ENCODE results near the gene OPRM1.

The OPRM1 gene

GRCh38 chr6:154080461-154081189 lies 41.6 kb downstream of the OPRM1 start:
- no peak for DNase-seq (ENCODE audit: low read depth in 2 of 2)

GRCh38 chr6:154086510-154086909 lies 47.5 kb downstream of the OPRM1 start:
- DNase-seq (ENCODE audit: low read depth in 2 of 2): no peak

DNA sequence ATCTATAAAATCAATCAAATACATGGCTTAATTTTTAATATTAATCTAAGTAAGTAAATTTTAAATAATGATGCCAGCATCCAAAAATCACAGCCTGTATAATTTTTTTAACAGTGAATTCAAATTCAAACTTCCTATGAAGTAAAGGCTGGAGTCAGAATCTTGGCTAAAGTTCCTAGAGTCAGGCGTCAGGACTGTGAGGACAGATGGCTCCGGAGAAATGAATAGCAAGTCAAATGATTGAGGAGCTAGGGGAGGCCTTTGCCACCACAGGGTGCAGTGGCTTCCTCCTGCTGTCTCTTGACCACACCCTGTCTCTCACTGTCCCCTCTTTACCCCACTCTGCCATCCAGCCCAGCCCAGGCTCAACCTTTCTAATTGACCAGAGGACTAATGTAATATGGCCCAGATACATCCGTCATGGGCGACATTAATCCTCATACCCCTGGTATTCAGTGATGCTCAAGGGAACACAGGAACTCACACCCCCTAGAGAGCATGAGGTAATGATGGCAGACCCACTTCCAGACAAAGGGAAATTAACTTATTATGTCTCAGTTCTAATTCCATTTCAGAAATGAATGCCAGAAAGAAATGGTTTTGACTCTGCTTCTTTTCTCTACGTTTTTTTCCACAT lies 53.4 kb downstream of the OPRM1 start:
- no peak for DNase-seq (ENCODE audit: low read depth in 2 of 2)

GRCh38 chr6:154093231-154094044 lies 54.4 kb downstream of the OPRM1 start:
- no peak for DNase-seq (ENCODE audit: low read depth in 2 of 2)

- no peak for DNase-seq (ENCODE audit: low read depth in 2 of 2)
Observed at GRCh38 chr6:154095571-154095970, 56.5 kb downstream of the OPRM1 start.

DNA sequence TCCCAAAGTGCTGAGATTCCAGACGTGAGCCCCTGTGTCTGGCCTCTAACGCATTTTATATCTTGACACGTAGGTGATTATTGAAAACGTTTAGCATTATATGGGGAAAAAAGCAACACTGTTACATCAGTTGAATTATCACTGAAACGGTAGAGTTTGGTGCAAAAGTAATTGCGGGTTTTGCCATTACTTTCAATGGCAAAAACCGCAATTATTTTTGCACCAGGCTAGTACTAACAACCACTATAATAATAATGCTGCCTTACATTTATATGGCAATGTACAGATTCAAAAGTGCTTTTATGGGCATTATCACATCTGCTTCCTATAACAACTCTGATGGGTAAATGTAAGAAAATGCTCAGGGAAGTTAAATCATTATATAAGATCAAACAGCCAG lies 57.3 kb downstream of the OPRM1 start:
- DNase-seq (ENCODE audit: low read depth in 2 of 2): no peak

DNA sequence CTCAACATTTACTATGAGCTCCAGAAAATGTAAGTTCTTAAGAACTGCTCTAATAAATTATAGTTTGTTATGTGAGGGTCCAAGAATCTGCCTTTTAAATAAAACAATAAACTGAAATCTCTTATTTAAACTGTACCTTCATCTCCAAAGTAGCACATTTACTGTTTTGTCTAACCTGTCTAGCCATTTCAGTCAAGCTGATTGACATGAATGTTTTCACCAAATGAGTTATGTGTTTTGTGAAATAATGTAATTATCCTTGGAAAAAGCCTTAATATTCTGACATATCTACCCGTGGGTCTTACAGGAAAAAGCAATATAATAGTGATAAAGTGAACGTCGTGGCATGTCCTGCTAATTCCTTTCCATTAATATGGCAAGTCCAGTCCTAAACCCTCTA lies 57.8 kb downstream of the OPRM1 start:
- no peak for DNase-seq (ENCODE audit: low read depth in 2 of 2)

- DNase-seq (ENCODE audit: low read depth in 2 of 2): no peak
Observed at GRCh38 chr6:154099211-154099610, 60.2 kb downstream of the OPRM1 start.

DNA sequence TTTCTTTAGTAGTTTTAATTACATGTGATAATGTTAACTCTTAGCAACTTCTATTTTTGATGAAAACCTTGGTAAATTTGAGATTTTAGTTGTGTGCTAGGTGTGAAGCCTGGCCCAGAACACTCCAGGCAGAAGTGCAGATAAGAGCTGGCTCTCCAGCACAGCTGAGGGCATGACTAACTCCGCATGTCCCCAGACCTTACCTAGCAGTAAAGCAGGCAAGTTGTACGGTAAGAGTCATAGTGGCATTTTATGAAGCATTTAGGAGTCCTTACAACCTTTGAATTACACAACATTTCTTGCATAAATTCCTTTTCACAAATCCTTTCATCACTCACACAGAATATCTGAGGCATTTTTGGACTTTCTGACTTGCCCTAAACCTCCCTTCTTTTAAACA lies 67.2 kb downstream of the OPRM1 start:
- DNase-seq (ENCODE audit: low read depth in 2 of 2): no peak

DNA sequence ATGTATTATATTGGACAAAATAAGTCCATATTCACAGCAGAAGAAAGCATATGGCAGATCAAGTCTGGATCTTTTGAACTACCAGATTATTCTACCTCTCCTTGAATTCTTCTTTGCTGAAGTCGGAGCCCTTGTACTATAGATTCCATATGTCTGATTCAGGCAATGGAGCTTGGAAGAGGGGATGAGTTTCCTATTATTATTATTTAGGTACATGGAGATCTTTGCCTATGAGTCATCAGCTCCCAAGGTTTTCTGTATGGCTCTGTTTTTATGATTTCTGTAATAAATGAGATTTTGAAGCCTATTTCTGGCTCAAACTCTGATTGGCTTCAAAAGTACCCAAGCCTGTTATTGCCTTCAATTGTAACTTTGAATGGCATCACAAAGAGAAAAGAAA lies 72.0 kb downstream of the OPRM1 start:
- no peak for DNase-seq (ENCODE audit: low read depth in 2 of 2)

GRCh38 chr6:154112181-154112809 lies 73.3 kb downstream of the OPRM1 start:
- no peak for DNase-seq (ENCODE audit: low read depth in 2 of 2)

DNA sequence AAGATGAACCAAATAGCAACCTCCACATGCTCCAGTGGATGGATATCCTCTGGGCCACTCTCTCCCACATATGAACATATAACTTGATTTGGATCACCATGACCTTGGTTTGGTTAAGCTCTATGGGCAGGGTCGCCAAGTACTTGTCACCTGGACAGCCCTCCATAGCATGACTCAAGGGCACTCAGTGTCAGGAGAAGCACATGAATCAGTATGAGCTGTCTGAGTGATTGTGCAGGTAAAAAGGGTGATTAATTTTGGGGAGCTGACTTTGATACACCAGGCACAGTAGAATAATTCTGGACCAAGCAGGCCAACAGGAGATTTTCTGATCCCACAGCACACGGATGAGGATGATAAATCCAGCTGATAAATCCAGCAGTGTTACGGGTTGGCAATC lies 74.4 kb downstream of the OPRM1 start:
- DNase-seq (ENCODE audit: low read depth in 2 of 2): no peak

GRCh38 chr6:154117485-154117884 lies 78.4 kb downstream of the OPRM1 start:
- no peak for DNase-seq (ENCODE audit: low read depth in 2 of 2)

DNA sequence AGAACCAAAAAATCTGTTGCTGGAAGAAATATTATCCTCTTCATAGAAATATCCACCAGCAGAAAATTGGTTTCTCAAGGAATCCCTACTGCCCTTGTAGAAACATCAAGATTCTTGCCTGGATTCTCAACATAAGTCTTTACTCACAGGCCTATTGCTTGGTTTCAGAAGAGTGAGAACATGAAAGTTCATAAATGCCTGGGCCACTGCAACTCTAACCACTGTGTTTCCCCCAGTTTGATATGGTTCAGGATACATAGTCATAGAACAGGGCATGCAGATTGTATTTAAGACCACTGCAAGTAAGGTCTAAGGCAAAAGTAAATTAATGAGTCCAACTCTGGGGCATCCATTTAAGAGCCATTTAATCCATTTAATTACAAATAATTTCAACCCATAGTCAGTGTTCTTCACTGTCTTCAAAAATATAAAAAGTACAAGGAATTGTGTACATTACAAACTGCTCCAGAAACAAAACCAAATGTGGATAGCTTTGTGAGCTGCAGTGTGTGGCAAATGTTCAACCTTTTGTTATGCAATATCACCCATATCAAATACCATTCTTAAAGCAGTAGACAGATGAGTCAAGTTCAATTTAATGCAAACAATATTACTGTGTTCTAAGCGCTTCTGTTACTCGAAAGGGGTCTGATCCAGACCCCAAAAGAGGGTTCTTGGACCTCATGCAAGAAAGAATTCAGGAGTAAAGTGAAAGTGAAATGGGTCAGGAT lies 83.3 kb downstream of the OPRM1 start:
- DNase-seq (ENCODE audit: low read depth in 2 of 2): no peak

GRCh38 chr6:154123155-154123956 lies 84.3 kb downstream of the OPRM1 start:
- DNase-seq (ENCODE audit: low read depth in 2 of 2): no peak

- no peak for DNase-seq (ENCODE audit: low read depth in 2 of 2)
Observed at GRCh38 chr6:154125421-154125820, 86.4 kb downstream of the OPRM1 start.

- DNase-seq (ENCODE audit: low read depth in 2 of 2): no peak
Observed at GRCh38 chr6:154127657-154128056, 88.6 kb downstream of the OPRM1 start.

GRCh38 chr6:154134471-154135147 lies 95.6 kb downstream of the OPRM1 start:
- no peak for DNase-seq (ENCODE audit: low read depth in 2 of 2)

DNA sequence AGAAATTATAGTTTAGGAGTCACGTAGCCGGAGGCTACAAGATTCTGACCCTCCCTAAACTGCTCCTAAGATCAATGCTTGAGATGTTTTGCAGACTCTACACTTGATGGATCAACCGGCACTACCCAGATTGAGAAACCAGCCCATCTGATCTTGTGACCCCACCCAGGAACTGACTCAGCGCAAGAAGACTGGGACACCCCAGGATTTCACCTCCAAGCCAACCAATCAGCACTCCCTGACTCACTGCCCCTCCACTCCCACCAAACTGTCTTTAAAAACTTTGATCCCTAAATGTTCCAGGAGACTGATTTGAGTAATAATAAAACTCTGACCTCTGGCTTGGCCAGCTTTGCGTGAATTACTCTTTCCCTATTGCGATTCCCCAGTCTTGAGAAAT lies 99.8 kb downstream of the OPRM1 start:
- DNase-seq (ENCODE audit: low read depth in 2 of 2): no peak

GRCh38 chr6:154139892-154140291 lies 100.9 kb downstream of the OPRM1 start:
- DNase-seq (ENCODE audit: low read depth in 2 of 2): no peak
